M059J (cell line): ENCODE measurements around the gene DHRS11. TPM values are rescaled to one million over a fixed set of nuclear protein-coding genes. Genes with fewer than 3 reads are reported as not detected.

Experiments used
- DNase-seq: peaks from one replicate; pipeline ENCODE4 v3.0.0-alpha.2; 2012; ENCODE audit warnings: low read depth
- total RNA-seq: library from RNA; depleted of rRNA; stranded (reverse); fragments of >200 nt; shearing (Covaris generic); gene quantifications from 2 replicates; pipeline ENCODE4 v1.2.3, GENCODE V29; 2014

Gene DHRS11
- total RNA-seq, 1 experiment from 2014 or later = 15.4 TPM

GRCh38 chr17:36614081-36614480 is 22.4 kb downstream of the DHRS11 start:
- DNase-seq = no peak

GRCh38 chr17:36614933-36615332 is 23.3 kb downstream of the DHRS11 start:
- DNase-seq = no peak

- no peak for DNase-seq
Measured at GRCh38 chr17:36616061-36617029, 24.7 kb downstream of the DHRS11 start.

- no peak for DNase-seq
Measured at GRCh38 chr17:36617773-36618172, 26.1 kb downstream of the DHRS11 start.

- DNase-seq = no peak
Measured at GRCh38 chr17:36623281-36623680, 31.6 kb downstream of the DHRS11 start.

GRCh38 chr17:36625188-36625587 is 33.5 kb downstream of the DHRS11 start:
- DNase-seq = no peak

GRCh38 chr17:36627101-36627500 is 35.4 kb downstream of the DHRS11 start:
- DNase-seq = no peak

- no peak for DNase-seq
Measured at GRCh38 chr17:36628576-36628975, 36.9 kb downstream of the DHRS11 start.

GRCh38 chr17:36629252-36629847 is 37.7 kb downstream of the DHRS11 start:
- peak; percentile 54 for DNase-seq

- DNase-seq = no peak
Measured at GRCh38 chr17:36629970-36630502, 38.4 kb downstream of the DHRS11 start.

- DNase-seq = no peak
Measured at GRCh38 chr17:36631022-36631421, 39.3 kb downstream of the DHRS11 start.

- no peak for DNase-seq
Measured at GRCh38 chr17:36632916-36633771, 41.5 kb downstream of the DHRS11 start.

- no peak for DNase-seq
Measured at GRCh38 chr17:36640346-36640745, 48.7 kb downstream of the DHRS11 start.

- no peak for DNase-seq
Measured at GRCh38 chr17:36640836-36641235, 49.2 kb downstream of the DHRS11 start.

GRCh38 chr17:36641331-36641876 is 49.7 kb downstream of the DHRS11 start:
- DNase-seq = no peak

GRCh38 chr17:36641877-36642845 is 50.5 kb downstream of the DHRS11 start:
- DNase-seq = no peak

GRCh38 chr17:36643086-36643685 is 51.5 kb downstream of the DHRS11 start:
- DNase-seq = no peak

GRCh38 chr17:36645422-36645821 is 53.7 kb downstream of the DHRS11 start:
- no peak for DNase-seq

- DNase-seq = no peak
Measured at GRCh38 chr17:36647636-36648035, 56.0 kb downstream of the DHRS11 start.
